Measurements from ENCODE around the gene LKAAEAR1.

Gene LKAAEAR1

DNA sequence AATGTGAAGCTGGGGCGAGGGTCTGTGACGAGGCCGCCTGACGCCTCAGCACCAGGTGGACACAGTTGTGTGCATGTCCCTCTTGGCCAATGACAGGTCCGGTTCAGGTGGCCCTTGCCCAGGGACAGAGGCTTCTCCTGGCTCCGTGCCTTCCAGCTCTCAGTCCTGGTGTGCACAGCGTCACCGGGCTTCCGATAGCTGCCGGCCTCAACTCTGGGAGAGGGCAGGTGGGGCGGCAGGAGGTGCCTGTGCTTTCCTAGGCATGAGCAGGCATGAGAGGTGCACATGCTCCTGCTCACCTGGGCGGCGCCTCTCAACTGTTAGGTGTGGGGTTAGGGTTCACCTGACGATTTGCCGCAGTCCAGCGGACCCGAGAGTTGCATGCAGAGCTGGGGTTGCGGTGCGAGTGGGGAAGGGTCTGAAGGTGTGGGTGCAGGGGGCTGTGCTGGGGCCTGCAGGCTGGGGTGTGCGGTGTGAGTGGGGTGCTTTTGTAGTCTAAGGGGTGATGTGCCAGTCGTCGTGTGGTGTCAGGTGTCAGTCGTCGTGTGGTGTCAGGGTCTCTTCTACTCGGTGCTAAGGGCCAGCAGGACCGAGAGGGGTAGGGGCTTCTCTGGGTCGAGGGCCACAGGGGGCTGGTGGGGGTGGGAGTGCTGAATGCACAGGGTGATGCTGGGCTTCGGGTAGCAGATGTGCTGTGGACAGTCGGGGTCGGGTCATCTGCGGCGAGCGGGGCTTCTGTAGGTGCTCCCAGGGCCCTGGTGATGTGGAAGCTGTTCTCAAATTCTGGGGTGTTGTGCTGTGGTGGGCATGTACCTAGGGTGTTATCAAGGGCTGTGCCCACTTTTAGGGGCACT lies 31.0 kb downstream of the LKAAEAR1 start:
- DNase-seq: no peak
- no peak overlapping the region for H3K27ac ChIP-seq (ENCODE audit: insufficient read depth in 1 of 2, low read depth in 1 of 2, low read length in 2 of 2, poor library complexity in 1 of 2, severe bottlenecking in 2 of 2)
- H3K36me3 ChIP-seq (ENCODE audit: control insufficient read depth in 4 of 4, insufficient read depth in 4 of 4, low read length in 3 of 4): no peaks in the 10 kb centered on the region
- ChIA-PET POLR2A (interaction anchor here (0.9 to 1.4 kb wide), 6 partner anchors 9 to 68 kb away, joined by 3 to 7 read pairs (median 3); partner anchors contain the start of genes OPRL1 and TCEA2), CTCF (interaction anchor here (1.2 to 15.2 kb wide), 13 partner anchors 9 to 74 kb away, joined by 3 to 187 read pairs (median 5); partner anchors contain the start of genes C20orf204, OPRL1, RGS19 and SAMD10)
- no peak overlapping the region for H3K4me3 ChIP-seq (ENCODE audit: control insufficient read depth in 1 of 7, extremely low read depth in 1 of 7, insufficient read depth in 4 of 7, low read depth in 2 of 7, low read length in 6 of 7)
- WGBS (ENCODE audit: insufficient coverage): 93% methylated on average over 21 of the region's 33 CpGs
- peaks cover 2 to 93% (median 83%) of the 10 kb centered on the region in 4 experiments for H3K4me1 ChIP-seq (ENCODE audit: control extremely low read depth in 1 of 4, control insufficient read depth in 4 of 4, insufficient read depth in 4 of 4, low read length in 3 of 4)
- H3K9me3 ChIP-seq (ENCODE audit: control extremely low read depth in 1 of 5, control insufficient read depth in 4 of 5, insufficient read depth in 2 of 5, low read depth in 1 of 5, low read length in 4 of 5): no peaks in the 10 kb centered on the region
- H3K27me3 ChIP-seq (replicated peaks in 2 of 5; ENCODE audit: control insufficient read depth in 4 of 5, insufficient read depth in 5 of 5, low read length in 4 of 5): peaks cover 0 to 18% (median 0%) of the 10 kb centered on the region in 5 experiments

DNA sequence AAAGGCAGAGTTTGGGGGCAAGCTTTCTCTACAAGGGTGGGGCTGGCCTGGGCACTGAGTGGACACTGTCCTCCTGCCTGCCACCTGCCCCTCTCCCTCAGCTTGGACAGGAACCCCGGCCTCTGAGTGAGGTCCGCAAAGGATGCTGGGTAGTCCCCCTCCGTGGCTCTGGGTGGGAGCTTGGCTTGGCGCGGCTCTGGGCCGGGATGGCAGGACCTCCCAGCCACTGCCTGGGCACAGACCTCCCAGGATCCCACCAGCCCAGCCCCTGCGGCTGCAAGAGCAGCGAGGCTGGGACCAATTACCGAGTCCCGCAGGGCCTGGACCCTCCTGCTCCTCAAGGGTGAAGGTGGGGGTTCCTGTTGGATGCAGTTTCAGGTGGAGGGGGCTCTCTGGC lies 31.9 kb downstream of the LKAAEAR1 start:
- POLR2A ChIA-PET: interaction anchor here (0.6 to 1.2 kb wide), 2 partner anchors 9 to 10 kb away, joined by 3 to 6 read pairs; no protein-coding TSS in a partner anchor

DNA sequence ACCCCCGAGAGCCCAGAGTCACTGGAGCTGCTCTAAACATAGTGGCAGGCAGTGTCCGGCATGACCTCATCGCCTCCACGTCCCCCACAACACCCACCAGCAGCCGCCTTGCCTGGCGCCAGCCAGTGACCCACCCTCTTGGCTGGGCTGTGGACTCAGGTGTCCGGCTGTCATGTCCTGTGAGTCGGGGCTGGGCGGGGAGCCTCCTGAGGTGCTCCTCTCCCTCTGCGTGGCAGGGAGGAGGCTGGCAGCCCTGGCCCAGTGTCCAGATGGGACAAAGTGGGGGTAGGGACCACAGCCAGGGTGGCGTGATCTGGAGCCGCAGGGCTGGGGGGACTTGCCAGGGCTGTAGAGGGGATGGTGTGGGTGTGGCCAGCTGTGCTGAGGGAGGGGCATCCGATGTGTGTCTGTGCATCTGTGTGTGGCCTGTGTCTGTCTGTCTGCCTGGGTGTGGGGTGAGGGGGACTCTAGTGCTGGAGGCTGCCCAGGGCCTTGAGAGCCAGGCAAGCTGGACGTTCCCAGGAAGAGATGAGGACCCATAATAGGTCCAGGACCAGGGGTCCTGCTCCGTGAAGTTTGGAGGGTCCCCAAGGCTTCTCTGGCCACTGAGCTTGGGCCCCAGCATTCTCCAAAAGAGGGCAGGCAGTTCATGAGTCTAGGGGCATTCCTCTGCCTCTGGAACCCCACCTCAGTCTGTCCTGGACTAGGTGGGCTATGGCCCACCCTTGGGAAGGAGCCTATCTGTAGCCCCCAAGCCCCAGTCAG lies 32.5 kb downstream of the LKAAEAR1 start:
- peaks cover 0 to 30% (median 0%) of the 10 kb centered on the region in 5 experiments for H3K27me3 ChIP-seq (replicated peaks in 2 of 5; ENCODE audit: control insufficient read depth in 4 of 5, insufficient read depth in 5 of 5, low read length in 4 of 5)
- peaks cover 2 to 91% (median 75%) of the 10 kb centered on the region in 4 experiments for H3K4me1 ChIP-seq (ENCODE audit: control extremely low read depth in 1 of 4, control insufficient read depth in 4 of 4, insufficient read depth in 4 of 4, low read length in 3 of 4)
- no peak for DNase-seq
- CTCF ChIA-PET: interaction anchor here (1.5 to 15.2 kb wide), 8 partner anchors 9 to 69 kb away, joined by 4 to 187 read pairs (median 8); partner anchors contain the start of genes C20orf204 and TCEA2
- WGBS (ENCODE audit: insufficient coverage): 91% methylated on average over 13 of the region's 15 CpGs
- POLR2A ChIA-PET: interaction anchor here (0.6 to 1.2 kb wide), 2 partner anchors 9 to 11 kb away, joined by 3 to 6 read pairs; no protein-coding TSS in a partner anchor
- no peak overlapping the region for H3K4me3 ChIP-seq (ENCODE audit: control insufficient read depth in 1 of 7, extremely low read depth in 1 of 7, insufficient read depth in 4 of 7, low read depth in 2 of 7, low read length in 6 of 7)
- H3K9me3 ChIP-seq (ENCODE audit: control extremely low read depth in 1 of 5, control insufficient read depth in 4 of 5, insufficient read depth in 2 of 5, low read depth in 1 of 5, low read length in 4 of 5): no peaks in the 10 kb centered on the region
- no peak overlapping the region for H3K27ac ChIP-seq (ENCODE audit: insufficient read depth in 1 of 2, low read depth in 1 of 2, low read length in 2 of 2, poor library complexity in 1 of 2, severe bottlenecking in 2 of 2)
- H3K36me3 ChIP-seq (ENCODE audit: control insufficient read depth in 4 of 4, insufficient read depth in 4 of 4, low read length in 3 of 4): peaks cover 0 to 4% (median 0%) of the 10 kb centered on the region in 4 experiments

More for the DNA sequence above, 31.9 kb downstream of the LKAAEAR1 start:
- Histone ChIP-seq H3K27me3 (replicated peaks in 2 of 5; ENCODE audit: control insufficient read depth in 4 of 5, insufficient read depth in 5 of 5, low read length in 4 of 5) (peaks cover 0 to 24% (median 0%) of the 10 kb centered on the region in 5 experiments), H3K4me1 (ENCODE audit: control extremely low read depth in 1 of 4, control insufficient read depth in 4 of 4, insufficient read depth in 4 of 4, low read length in 3 of 4) (peaks cover 2 to 92% (median 81%) of the 10 kb centered on the region in 4 experiments), H3K36me3 (ENCODE audit: control insufficient read depth in 4 of 4, insufficient read depth in 4 of 4, low read length in 3 of 4) (peaks cover 0 to 1% (median 0%) of the 10 kb centered on the region in 4 experiments), H3K27ac (ENCODE audit: insufficient read depth in 1 of 2, low read depth in 1 of 2, low read length in 2 of 2, poor library complexity in 1 of 2, severe bottlenecking in 2 of 2) (no peak overlapping the region), H3K9me3 (ENCODE audit: control extremely low read depth in 1 of 5, control insufficient read depth in 4 of 5, insufficient read depth in 2 of 5, low read depth in 1 of 5, low read length in 4 of 5) (no peaks in the 10 kb centered on the region), H3K4me3 (ENCODE audit: control insufficient read depth in 1 of 7, extremely low read depth in 1 of 7, insufficient read depth in 4 of 7, low read depth in 2 of 7, low read length in 6 of 7) (no peak overlapping the region)
- 95% methylated on average over 6 of the region's 10 CpGs for WGBS (ENCODE audit: insufficient coverage)
- CTCF ChIA-PET: interaction anchor here (1.2 to 15.2 kb wide), 10 partner anchors 8 to 72 kb away, joined by 4 to 187 read pairs (median 8); partner anchors contain the start of genes C20orf204, SAMD10 and TCEA2
- DNase-seq: no peak

DNA sequence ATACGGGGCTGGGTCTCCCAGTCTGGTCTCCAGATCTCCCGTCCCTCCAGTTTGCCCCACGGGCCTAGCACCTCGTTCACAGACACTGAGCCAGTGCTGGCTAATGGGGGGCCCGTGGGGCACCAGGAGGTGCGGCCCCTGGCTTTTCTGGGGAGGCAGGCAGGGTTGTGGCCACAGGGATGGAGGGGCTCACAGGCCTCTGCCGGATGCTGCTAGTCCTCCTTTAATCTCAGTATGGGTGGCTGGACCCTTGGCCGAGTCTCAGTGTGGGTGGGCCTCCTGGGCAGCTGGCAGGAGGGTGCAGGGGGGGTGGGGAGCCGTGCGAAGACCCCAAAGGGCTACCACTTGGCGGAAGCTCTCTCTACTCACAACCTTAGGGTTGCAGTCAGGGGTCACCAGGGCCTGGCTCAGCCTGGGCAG lies 33.2 kb downstream of the LKAAEAR1 start:
- H3K27ac ChIP-seq (ENCODE audit: insufficient read depth in 1 of 2, low read depth in 1 of 2, low read length in 2 of 2, poor library complexity in 1 of 2, severe bottlenecking in 2 of 2): no peak overlapping the region
- no peak overlapping the region for H3K4me3 ChIP-seq (ENCODE audit: control insufficient read depth in 1 of 7, extremely low read depth in 1 of 7, insufficient read depth in 4 of 7, low read depth in 2 of 7, low read length in 6 of 7)
- ChIA-PET POLR2A (no interaction called here), CTCF (interaction anchor here (1.1 to 15.2 kb wide), 7 partner anchors 9 to 57 kb away, joined by 4 to 187 read pairs (median 5); partner anchors contain the start of genes C20orf204 and NPBWR2)
- DNase-seq: no peak
- peaks cover 0 to 4% (median 0%) of the 10 kb centered on the region in 4 experiments for H3K36me3 ChIP-seq (ENCODE audit: control insufficient read depth in 4 of 4, insufficient read depth in 4 of 4, low read length in 3 of 4)
- H3K27me3 ChIP-seq (replicated peaks in 2 of 5; ENCODE audit: control insufficient read depth in 4 of 5, insufficient read depth in 5 of 5, low read length in 4 of 5): peaks cover 0 to 30% (median 0%) of the 10 kb centered on the region in 5 experiments
- 87% methylated on average over 11 of the region's 11 CpGs for WGBS (ENCODE audit: insufficient coverage)
- H3K9me3 ChIP-seq (ENCODE audit: control extremely low read depth in 1 of 5, control insufficient read depth in 4 of 5, insufficient read depth in 2 of 5, low read depth in 1 of 5, low read length in 4 of 5): no peaks in the 10 kb centered on the region
- H3K4me1 ChIP-seq (ENCODE audit: control extremely low read depth in 1 of 4, control insufficient read depth in 4 of 4, insufficient read depth in 4 of 4, low read length in 3 of 4): peaks cover 2 to 89% (median 70%) of the 10 kb centered on the region in 4 experiments

DNA sequence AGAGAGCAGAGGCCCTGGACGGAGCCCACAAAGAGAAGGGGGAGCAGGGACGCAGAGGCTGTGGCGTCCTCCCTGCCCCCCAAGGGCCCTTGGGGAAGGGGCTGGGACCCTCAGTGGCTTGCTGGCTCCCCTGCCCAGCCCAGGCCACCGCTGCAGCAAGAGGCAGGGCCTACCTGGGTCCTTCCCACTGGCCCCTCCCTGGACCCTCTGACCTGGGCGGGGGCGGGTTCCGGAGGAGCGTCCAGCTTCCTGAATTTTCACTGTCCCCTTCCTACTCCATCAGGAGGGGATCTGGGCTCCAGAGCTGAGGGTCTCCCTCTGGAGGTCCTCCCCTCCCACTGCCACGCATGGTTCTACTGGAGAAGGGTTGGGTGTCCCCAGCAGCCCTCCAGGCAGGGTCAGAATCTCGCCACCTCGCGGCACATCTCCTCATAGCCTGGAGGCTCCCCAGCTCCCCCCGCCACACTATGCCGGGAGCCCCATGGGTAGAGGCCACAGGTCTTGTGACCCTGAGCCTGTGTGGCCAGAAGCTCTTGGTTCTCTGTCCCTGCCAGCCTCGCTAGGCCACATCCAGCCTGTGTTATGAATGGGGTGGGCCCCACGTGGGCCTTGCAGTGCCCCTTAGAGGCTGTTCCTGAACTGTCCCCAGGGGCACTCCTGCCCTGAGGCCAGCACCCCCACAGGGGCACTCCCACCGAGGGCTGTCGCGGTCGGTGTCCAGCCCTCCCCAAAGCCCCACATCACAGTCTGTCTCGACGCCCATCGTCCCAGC lies 33.8 kb downstream of the LKAAEAR1 start:
- ChIA-PET CTCF (interaction anchor here (1.1 to 15.2 kb wide), 5 partner anchors 12 to 58 kb away, joined by 3 to 187 read pairs (median 5); partner anchors contain the start of genes C20orf204 and NPBWR2), POLR2A (no interaction called here)
- Histone ChIP-seq H3K27me3 (replicated peaks in 2 of 5; ENCODE audit: control insufficient read depth in 4 of 5, insufficient read depth in 5 of 5, low read length in 4 of 5) (peaks cover 0 to 30% (median 0%) of the 10 kb centered on the region in 5 experiments), H3K36me3 (ENCODE audit: control insufficient read depth in 4 of 4, insufficient read depth in 4 of 4, low read length in 3 of 4) (peaks cover 0 to 4% (median 0%) of the 10 kb centered on the region in 4 experiments), H3K27ac (ENCODE audit: insufficient read depth in 1 of 2, low read depth in 1 of 2, low read length in 2 of 2, poor library complexity in 1 of 2, severe bottlenecking in 2 of 2) (peak overlapping the region in 1 of 2 experiments; percentile 61), H3K4me1 (ENCODE audit: control extremely low read depth in 1 of 4, control insufficient read depth in 4 of 4, insufficient read depth in 4 of 4, low read length in 3 of 4) (peaks cover 2 to 89% (median 67%) of the 10 kb centered on the region in 4 experiments), H3K9me3 (ENCODE audit: control extremely low read depth in 1 of 5, control insufficient read depth in 4 of 5, insufficient read depth in 2 of 5, low read depth in 1 of 5, low read length in 4 of 5) (no peaks in the 10 kb centered on the region), H3K4me3 (ENCODE audit: control insufficient read depth in 1 of 7, extremely low read depth in 1 of 7, insufficient read depth in 4 of 7, low read depth in 2 of 7, low read length in 6 of 7) (peak overlapping the region in 5 of 7 experiments; percentile 20 to 67 (median 50))
- 52% methylated on average over 15 of the region's 23 CpGs for WGBS (ENCODE audit: insufficient coverage)
- peak in 1 of 3 donors; percentile 46 for DNase-seq

DNA sequence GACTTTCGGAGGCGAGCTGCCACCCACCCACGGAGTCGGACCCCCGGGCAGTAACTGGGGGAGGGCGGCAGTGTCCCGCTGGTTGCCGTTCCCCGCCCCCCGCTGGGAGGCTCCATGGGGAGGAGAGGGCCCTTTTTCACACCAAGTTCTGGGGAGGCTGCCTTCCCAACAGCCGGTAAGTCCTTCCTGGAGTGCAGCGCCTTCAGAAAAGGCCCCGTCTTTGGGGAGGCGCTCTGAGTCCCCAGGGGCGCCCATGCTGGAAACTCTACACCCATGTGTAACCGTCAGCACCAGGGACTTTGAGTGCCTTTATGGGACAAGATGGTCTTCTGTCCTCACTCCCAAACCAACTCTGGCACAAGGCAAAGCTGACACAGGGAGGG lies 34.3 kb downstream of the LKAAEAR1 start:
- Histone ChIP-seq H3K27me3 (replicated peaks in 2 of 5; ENCODE audit: control insufficient read depth in 4 of 5, insufficient read depth in 5 of 5, low read length in 4 of 5) (peaks cover 0 to 30% (median 0%) of the 10 kb centered on the region in 5 experiments), H3K9me3 (ENCODE audit: control extremely low read depth in 1 of 5, control insufficient read depth in 4 of 5, insufficient read depth in 2 of 5, low read depth in 1 of 5, low read length in 4 of 5) (no peaks in the 10 kb centered on the region), H3K4me3 (ENCODE audit: control insufficient read depth in 1 of 7, extremely low read depth in 1 of 7, insufficient read depth in 4 of 7, low read depth in 2 of 7, low read length in 6 of 7) (peak overlapping the region in 5 of 7 experiments; percentile 20 to 67 (median 50)), H3K36me3 (ENCODE audit: control insufficient read depth in 4 of 4, insufficient read depth in 4 of 4, low read length in 3 of 4) (peaks cover 0 to 4% (median 0%) of the 10 kb centered on the region in 4 experiments), H3K4me1 (ENCODE audit: control extremely low read depth in 1 of 4, control insufficient read depth in 4 of 4, insufficient read depth in 4 of 4, low read length in 3 of 4) (peaks cover 2 to 89% (median 65%) of the 10 kb centered on the region in 4 experiments), H3K27ac (ENCODE audit: insufficient read depth in 1 of 2, low read depth in 1 of 2, low read length in 2 of 2, poor library complexity in 1 of 2, severe bottlenecking in 2 of 2) (peak overlapping the region in 1 of 2 experiments; percentile 61)
- DNase-seq: no peak
- WGBS (ENCODE audit: insufficient coverage): 8% methylated on average over 13 of the region's 16 CpGs
- ChIA-PET CTCF (interaction anchor here (1.1 to 15.2 kb wide), 5 partner anchors 11 to 58 kb away, joined by 3 to 187 read pairs (median 5); partner anchors contain the start of genes C20orf204 and NPBWR2), POLR2A (interaction anchor here (0.6 kb wide), 1 partner anchor 11 kb away, joined by 3 read pairs; no protein-coding TSS in a partner anchor)
